Liver (tissue), 3 donors: ENCODE results near the gene PAH.
A peak's percentile ranks its signal among the peaks of the same experiment; 100 is the strongest.

Experiments
- ATF3 ChIP-seq: IDR thresholded peaks from 2 replicates; pipeline ENCODE4 v1.6.1; 2016; ENCODE audit warnings: antibody characterized with exemption
- CTCF ChIP-seq: fragments of 150-350 bp; IDR thresholded peaks from 2 replicates; pipeline ENCODE4 v1.5.1; 2017; ENCODE audit warnings: improper control_type of control experiment, low read depth, low read length; ENCODE audit not compliant: missing input control
- YY1 ChIP-seq: IDR thresholded peaks from 2 replicates; pipeline ENCODE4 v1.6.1; 2016; ENCODE audit warnings: antibody characterized with exemption, mild to moderate bottlenecking
- donor health status: healthy.
- donor health status: healthy.

- no peak for TF ChIP-seq CTCF
- TF ChIP-seq ATF3, result no peak
- peak; percentile 69 for TF ChIP-seq YY1
Observed at GRCh38 chr12:102917026-102917787, at the start of gene PAH.
